PC-3 (cell line): ENCODE results near the gene PI4KA.

Experiments used
- CTCF ChIP-seq: fragments of 300-600 bp; sonication (generic); conservative IDR thresholded peaks from 2 replicates; pipeline ENCODE4 v1.5.1; 2017; ENCODE audit warnings: antibody characterized with exemption, low read depth, mild to moderate bottlenecking, low read length
- EZH2 ChIP-seq: fragments of 300-600 bp; sonication (generic); IDR thresholded peaks from one replicate; pipeline ENCODE4 v1.6.1; 2017; ENCODE audit warnings: antibody characterized with exemption, mild to moderate bottlenecking, low read length; ENCODE audit not compliant: unreplicated experiment
- EZH2phosphoT487 ChIP-seq: fragments of 300-600 bp; sonication (generic); IDR thresholded peaks from 2 replicates; pipeline ENCODE4 v1.6.1; 2018; ENCODE audit warnings: mild to moderate bottlenecking, antibody characterized with exemption, low read length, borderline replicate concordance

- no peak for TF ChIP-seq EZH2
- TF ChIP-seq CTCF, result no peak
- TF ChIP-seq EZH2phosphoT487, result no peak
These were observed 15.1 kb downstream of the PI4KA start for GRCh38 chr22:20843501-20843900.
